ENCODE data around the gene HOXA7.

Gene HOXA7

DNA sequence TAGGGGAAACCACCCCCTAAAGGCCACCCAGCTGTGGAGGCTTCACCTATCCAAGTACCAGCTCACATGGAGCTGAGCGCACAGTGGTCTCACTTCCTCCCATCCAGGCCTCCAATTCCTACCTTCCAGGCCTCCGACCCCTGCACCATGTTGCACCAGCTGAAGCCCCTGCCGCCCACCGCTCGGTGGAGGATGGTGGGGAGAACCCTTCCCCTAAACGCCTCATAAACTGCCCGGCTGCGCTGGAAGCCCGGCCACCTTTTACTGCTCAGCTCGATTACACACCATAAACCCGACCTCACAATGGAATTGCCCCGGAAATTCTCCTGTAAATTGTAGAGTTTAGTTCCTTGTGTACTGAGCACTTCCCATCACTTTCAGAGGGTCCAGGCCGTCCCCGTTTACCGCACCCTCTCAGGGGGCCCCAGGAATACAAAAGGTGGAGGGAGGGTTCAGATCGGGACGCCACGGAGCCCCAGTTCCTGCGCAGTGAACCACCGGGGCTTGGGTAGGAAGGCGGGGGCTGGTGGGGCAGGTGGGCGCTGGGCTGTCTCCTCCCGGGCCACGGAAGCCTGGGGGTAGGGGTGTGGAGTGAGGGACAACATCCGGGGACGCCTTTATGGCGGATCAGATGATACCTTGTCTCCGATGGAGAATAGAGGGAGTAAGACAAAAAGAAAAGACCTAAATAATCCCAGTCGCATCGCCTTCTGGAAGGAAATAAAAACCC is 1.4 kb upstream of the HOXA7 start:
- DNase-seq = no peak

DNA sequence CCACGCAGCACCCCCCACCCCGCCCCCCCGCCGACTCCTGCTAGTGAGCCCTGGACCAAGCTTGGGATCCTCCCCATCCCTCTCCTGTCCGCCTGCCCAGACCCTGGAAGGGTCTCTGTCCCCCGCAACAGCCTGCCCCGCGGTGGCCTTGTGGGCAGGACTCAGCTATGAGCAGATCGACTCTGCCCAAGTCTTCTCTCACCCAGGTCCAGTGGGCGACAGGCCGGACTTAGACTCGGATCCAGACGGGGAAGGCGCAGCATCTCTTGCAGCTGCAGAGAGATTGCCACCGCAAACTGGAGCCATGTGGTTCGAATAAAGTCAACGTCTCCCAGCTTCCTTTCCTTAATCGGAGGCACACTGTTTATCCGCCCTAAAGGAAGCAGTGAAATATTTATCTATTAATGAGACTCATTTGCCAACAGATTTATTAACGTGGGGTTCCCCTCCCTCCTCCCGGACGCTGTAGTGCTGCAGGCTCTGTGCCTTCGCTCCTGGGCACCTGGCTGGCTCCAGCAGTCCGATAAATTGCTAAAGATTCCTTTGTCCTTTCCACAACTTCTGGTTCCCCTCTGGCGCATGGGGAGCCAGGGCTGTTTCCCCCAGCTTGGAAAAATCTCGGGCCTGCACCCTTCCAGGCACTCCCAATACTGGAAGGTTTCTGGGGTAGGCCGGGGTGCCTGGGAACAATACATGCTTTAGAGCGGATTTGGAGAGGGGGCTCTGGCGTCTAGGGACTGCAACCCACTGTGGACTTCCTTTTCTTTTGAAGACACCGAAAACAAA is 634 bp upstream of the HOXA7 start:
- no peak for DNase-seq

DNA sequence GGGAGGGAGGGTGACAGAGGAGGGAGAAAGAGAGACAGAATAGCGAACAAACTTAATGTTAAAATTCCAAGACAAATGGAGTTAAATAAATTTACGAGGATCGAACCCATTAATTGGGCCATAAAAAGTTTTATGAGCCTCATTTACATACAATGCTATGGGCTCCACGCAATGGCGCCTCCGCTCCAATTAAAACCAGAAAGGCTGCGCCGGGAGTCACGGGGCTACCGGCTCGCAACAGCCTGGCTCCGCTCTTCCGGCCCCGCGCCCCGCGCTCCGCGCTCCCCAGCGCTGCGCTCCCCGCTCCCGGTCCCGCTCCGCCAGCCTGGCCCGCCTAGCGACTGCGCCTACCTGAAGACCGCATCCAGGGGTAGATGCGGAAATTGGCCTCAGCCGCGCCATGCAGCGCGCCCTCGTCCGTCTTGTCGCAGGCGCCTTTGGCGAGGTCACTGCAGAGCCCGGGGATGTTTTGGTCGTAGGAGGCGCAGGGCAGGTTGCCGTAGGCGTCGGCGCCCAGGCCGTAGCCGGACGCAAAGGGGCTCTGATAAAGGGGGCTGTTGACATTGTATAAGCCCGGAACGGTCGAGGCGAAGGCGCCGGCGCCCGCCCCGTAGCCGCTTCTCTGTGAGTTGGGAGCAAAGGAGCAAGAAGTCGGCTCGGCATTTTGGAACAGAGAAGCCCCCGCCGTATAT is 513 bp downstream of the HOXA7 start:
- DNase-seq = no peak

DNA sequence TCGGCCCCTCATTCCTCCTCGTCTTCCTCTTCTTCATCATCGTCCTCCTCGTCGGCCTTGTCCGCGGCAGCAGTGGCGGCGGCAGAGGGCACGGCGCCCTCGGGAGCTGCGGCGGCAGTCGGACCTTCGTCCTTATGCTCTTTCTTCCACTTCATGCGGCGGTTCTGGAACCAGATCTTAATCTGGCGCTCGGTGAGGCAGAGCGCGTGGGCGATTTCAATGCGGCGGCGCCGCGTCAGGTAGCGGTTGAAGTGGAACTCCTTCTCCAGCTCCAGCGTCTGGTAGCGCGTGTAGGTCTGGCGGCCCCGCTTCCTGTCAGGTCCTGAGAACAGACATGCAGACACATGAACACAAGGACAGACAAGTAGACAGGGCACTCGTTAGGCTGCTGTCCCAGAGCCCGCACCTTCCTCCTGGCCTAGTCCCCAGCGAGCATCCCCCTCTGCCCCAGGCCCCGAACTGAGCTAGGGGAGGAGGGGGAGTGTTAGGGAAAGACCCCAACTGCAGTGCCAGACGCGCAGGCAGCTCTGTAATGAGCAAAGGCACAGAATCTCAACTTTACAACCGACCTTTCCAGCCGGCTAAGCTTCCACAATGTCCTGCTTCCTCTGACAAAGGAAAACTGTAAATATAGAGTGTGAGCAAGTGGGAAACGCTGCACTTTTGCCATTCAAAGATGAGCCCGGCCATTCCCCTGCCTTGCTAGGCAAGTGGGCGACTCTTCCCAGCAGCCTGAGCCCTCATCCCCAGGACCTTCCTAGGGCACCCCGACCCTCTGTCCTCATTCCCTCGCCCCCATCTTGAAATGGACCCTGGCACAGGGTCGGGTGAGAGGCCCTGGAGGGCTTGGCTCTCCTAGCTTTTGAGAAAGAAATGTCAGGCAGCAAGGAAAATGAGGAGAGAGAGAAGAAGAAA is 1.3 kb downstream of the HOXA7 start:
- no peak for DNase-seq

DNA sequence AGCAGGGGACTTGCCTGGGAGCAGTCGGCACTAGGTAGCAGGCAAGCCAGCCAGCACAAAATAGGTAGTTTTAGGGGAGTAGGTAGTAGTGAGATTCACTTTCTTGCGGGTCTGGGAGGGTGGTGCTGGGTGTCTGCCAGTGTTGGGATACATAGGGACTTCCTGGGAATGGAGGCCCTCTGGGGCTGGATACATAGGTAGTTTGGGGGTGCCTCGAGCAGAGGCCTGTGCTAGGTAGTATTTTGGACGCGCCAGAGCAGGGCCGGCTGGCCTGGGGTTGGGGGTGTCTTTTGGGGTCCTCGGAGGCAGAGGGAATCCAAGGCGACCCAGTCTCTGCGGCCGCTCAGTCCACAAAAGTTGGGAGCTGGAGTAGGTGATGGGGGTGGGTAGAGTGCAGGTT is 2.1 kb downstream of the HOXA7 start:
- no peak for DNase-seq

DNA sequence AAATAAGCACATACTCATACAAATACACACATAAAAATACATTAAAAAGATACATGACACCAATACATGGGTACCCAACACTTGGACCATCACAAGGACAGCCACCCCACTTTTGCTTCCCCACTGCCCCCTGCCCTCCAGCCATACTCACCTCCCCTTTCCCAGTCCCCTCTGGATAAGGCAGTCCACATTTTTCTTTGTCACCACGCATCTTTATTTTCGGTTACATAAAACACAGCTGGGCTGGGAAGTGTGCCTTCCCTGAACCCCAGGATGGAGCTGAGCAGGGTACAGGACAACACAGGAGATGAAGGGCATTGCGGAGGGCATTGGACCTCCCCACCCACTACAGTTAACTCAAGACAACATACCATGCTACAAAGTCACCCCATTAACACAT is 2.9 kb downstream of the HOXA7 start:
- DNase-seq = no peak

DNA sequence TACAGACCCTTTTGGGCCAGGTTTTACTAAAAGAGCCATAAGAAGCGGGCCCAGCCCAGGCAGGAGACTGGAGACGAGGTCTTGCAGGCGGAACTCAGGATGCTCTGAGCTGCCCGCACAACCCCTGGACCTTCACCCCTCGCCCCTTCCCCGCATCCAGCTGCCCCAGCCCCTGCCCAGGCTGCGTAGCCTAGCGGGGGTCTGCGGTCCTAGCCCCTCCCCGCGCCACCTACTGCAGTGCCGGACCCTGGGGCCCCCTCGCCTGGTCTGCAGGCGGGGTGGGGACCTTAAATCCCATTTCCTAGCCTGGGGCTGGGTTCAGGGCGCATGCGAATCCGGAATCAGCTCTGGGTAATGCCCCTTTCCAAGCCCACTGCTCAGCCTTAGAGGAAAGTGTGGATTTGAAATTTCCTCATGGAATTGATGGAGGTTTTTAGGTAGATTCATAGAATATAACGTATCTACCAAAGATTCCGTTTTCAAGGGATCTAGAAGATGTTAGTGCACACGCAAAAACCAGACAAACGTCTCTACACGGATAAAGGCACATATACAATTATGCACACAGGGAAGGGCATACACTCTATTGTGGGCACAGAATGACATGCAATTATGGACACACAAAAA is 3.5 kb downstream of the HOXA7 start:
- no peak for DNase-seq

DNA sequence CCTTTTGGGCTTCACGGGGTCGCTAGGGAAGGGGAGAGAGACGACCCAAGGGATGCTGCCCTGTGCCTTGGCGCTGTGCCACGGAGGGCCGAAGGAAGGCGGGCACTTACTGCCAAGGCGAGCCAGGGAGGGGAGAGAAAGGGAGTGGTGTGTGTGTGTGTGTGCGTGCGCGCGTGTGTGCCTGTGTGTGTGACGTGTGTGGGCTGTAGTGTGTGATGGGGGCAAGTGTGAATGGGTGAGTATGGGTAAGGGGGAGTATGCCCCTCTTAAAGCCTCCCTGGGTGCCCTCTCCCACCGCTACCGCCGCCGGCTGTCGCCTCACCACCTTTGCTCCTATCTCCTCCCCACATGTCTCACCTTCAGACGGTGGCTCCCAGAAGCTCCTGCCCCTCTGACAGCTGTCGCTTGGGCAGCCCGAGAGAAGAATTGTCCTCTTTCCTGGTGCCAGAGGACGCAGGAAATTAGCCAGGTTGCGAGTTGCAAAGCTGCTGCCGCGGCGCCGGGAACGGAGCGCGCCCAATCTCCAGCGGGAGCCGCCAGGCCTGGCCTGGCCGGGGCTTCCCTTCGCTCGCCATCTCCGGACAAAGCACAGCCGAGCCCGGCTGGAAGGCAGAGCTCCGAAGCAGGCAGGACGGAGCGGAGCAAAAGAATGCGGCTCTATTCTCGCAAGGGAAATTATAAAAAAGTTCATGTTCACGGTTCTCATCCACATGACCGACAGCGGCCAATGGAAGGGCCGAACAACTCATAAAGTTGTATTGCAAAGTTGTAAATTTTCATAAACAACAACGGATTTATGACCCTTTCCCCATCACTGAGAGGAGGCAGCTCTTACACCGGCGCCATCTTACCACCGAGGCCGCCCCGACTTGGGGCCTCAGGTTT is 4.3 kb downstream of the HOXA7 start, which contains the start of gene HOXA3:
Gene HOXA3 (minus strand): TSS at position 653 of the 885 bp plus-strand sequence. CDS start 41,943 bp downstream, outside the sequence.
- no peak for DNase-seq

DNA sequence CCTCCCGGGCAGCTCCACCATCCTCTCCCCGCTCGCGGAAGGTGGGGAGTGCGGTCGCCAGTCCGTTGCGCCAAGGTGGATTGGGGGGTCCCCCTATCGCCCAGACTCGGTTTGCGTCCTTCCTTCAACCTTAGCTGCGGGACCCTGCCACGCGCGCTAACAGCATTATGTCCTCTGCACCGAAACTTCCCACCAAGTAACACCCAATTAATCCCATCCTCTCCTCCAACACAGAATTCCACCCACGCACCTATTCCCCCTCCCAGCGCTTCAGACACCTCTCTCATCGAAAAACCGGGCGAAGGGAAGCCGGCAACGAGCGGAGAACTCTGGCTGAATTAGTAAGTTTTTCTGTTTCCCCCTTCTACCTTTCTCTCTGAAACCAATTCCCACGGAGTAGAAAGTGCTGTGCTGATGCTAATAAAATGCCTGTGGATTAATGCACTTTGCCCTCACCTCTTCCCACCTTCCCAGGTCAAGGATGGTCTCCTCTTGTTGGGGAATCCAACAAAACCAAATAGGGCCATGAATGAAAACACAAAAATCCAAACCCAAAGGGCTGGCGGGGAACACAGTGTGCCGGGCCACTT is 5.0 kb downstream of the HOXA7 start:
- DNase-seq = no peak

DNA sequence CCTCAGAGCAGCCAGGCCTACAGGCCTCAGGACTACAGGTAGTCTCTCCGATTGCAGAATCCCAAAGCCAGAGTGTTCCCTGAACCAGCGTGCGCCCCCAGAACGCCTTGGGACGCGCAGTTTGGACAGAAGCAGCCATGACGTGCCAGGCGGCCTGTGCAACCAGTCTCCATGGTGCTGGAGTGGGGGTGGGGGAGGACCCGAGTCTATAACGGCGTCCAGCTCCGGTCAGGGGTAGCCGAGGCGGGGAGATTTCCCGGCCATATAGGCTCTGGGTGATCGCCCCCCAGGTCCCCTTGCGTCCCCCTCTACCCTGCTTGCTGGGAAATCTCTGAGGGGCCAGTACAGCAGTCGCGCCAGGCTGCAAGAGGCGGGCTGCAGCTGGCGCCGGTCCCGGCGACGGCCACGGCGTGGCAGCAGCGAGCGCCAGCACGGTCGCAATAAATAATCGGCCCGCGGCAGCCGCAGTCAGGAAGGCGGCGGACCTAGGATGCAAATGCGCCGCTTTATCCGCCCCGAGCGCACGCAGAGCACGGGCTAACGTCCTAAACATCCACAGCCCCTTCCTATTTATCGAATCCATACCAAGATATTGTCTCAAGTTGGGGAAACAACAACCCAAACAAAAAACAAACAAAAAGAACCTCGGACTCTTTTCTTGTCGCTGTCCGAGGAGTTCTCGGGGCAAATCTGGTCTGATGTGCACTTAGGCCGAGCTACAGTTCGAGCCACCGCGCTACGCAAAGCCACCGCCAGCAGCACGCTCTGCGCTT is 5.7 kb downstream of the HOXA7 start:
- DNase-seq = peak; percentile 81

DNA sequence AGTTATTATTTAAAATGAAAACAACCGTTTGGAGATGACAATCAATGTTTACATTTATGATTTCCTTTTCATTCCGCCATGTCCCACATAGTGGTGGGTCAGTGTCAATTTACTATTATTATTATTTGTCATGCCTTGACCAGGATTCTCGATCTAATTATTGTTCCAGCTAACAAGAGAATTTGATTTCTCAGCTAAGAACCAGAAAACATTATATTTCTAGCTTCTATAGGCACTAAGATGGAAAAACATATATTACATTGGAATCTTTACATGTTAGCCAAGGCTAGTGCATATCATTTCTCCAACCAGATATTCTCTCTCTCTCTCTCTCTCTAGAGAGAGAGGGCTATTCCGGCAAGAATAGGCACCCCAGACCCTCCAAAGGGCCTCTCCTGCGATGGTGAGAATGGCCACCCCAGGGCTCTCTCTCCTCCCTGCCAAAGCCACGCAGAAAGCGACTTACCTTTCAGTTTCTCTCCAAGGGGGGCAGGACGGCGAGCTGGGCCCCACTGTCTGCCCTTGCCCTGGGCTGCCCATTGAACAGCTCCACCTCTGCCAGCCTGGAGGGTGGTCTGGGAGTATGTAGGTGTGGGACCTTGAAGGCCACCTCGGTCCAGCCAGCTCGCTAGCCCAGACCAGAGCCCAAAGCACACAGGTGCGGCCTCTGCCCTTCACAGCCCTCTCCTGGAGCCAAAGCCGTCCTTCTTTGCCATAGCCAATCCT is 6.5 kb downstream of the HOXA7 start:
- no peak for DNase-seq

DNA sequence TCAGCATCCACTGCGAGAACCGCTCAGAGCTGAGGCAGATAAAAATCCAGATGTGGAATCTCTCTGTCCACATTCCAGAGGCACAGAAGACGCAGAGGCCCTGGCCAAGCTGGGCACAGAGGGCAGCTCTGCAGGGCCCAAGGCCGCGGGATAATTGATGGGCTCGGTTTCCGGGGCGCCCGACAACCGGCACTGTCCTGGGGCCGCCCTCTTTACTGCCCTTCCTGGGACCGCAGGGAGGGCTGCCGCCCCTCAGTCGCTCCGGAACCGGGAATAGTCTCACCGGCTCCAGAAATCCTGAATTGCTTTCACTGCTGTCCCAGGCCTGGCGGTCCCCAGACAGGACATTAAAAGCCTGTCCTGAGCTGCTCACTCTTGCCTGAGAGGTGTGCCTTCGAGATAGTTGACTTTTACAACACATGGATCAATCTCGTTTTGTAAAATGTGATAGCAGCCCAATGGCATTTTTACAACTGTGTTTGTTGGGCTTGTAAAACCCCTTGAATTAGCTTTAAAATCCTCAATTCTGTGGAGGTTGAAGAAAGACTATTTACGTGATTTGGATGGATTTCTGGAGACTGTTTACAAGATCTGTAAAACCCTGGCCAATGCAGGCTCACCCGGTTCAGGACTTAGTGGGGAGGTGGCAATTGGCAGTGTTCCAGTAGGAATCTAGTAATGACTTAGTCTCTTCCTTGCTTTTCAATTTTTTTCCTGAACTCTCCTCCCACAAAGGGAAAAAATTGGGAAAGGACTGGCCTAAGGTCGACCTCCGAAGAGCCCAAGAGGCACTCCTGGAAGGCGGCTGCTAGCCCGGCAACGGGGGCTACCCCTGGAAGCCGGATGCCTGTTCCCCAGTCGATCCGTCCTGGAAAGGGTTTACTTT is 7.5 kb downstream of the HOXA7 start:
- DNase-seq = no peak

DNA sequence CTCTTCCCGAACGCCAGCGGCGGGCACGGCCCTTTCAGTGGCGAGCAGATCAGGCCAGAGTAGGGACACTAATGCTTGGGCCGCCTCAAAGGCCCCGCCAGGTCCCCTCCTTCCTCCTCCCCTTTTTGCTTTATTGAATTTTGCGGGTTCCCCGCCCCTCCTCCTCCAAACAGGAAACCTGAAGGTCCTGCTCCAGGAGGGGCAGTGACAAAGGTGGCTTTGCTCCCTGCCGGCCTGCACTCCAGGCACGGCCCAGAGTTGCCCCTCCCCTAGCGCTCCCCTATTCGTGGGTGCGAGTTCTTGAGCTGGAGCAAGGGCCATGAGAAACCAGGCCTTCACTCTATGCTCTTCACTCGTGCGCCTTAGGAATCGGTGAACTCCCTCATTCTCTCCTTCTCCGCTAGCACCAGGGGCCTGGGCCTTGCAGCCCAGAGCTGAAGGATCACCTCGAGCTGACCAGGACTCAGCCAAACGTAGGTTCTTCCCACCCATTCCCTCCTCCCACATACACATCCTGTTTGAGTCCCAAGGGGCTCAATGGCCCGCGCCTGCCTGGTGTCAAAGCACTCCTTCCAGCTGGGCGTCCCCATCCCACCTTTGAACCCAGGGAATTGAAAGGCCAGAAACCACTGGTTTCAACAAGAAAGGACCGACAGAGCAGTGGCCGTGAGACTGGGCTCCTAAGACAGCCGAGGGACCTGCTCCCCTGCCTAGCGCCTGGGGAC is 8.3 kb downstream of the HOXA7 start:
- peak; percentile 64 for DNase-seq

DNA sequence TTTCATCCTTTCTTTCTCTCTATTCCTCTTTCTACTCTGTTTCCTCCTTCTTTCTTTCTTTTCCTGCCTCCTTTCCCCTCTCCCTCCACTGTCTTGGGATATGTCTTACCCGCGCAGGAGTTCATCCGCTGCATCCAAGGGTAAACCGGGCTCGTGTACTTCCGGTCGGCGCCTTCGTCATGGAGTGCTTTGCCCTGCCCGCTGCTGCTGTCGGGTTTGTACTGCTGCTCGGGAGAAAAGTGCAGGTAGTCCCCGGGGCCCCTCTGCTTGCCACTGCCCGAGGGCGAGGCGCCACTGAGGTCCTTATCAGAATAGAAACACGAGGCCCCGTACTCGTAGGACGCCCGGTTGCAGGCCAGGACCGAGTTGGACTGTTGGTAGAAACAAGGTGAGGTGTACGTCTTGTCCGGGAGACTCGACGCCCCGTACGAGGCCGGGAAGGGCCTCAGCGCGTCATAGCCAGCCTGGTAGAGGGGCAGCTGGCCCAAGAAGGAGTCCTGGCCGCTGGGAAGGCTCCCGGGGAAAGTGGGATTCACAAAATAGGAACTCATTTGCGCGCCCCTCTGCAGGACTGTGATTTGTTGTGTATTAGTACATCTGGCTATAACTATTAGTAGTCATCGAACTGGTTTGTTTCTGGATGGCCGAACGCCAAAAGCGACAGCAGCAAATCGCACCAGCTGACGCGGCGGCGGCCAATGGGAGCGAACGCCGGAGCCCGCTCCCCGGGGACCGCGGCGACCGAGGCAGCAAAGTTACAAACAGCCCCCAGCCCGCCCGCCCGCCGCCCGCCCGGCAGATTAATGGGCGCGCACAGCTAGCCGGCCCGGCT is 9.1 kb downstream of the HOXA7 start, which contains the start of gene HOXA6:
Gene HOXA6 (minus strand): TSS at position 576 of the 832 bp plus-strand sequence. CDS start 25 bp downstream, at position 551.
- DNase-seq = peak; percentile 58

DNA sequence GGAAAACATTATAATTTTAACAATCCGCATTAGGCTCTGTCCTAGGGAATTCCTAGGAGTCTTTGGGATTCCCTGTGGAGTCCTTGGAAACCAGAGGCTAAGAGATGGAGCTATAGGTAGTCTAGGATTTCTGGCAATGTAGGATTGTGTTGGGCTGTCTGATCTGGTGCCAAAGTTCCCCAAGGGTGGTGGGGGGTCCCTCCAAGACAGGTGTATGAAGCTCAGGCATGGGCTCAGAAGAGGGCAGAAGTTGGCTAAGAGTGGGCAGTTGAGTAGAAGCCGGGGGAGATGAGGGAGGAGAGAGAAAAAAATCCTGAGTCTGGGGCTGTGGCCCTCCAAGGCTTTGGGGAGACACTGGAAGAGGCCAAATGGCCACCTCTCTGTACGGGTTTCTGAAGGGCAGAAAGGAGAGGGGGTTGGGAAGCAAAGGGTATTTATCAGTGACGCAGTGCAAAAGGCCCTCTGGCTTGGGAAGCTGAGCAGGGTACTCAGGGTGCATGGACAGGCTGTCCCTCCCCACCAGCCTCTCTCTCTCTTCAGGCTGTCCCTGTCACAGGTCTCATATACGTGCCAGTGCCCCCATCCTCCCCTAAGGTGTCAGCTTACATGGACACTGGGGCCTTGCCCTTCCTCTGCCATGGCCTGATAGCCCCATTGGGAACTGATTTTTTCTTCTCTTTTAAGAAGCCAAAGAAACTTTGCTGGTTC is 9.8 kb downstream of the HOXA7 start:
- DNase-seq = no peak

All from NCI-H510A (cell line).